PC-9 (cell line): ENCODE measurements around the gene CCDC12.

Source experiments
- EZH2 ChIP-seq: fragments of 200-600 bp; sonication (generic); IDR thresholded peaks from 2 replicates; pipeline ENCODE4 v1.8.0; 2017; ENCODE audit warnings: antibody characterized with exemption, low read depth
- TF ChIP-seq, protein P1 (sequence below): fragments of 200-600 bp; sonication (generic); conservative IDR thresholded peaks from 2 replicates; pipeline ENCODE4 v1.6.1; 2017; ENCODE audit warnings: mixed run types, antibody characterized with exemption, mild to moderate bottlenecking, moderate library complexity

GRCh38 chr3:46936733-46937250 lies 39.8 kb downstream of the CCDC12 start:
- no peak for TF ChIP-seq EZH2
- TF ChIP-seq, protein P1, sequence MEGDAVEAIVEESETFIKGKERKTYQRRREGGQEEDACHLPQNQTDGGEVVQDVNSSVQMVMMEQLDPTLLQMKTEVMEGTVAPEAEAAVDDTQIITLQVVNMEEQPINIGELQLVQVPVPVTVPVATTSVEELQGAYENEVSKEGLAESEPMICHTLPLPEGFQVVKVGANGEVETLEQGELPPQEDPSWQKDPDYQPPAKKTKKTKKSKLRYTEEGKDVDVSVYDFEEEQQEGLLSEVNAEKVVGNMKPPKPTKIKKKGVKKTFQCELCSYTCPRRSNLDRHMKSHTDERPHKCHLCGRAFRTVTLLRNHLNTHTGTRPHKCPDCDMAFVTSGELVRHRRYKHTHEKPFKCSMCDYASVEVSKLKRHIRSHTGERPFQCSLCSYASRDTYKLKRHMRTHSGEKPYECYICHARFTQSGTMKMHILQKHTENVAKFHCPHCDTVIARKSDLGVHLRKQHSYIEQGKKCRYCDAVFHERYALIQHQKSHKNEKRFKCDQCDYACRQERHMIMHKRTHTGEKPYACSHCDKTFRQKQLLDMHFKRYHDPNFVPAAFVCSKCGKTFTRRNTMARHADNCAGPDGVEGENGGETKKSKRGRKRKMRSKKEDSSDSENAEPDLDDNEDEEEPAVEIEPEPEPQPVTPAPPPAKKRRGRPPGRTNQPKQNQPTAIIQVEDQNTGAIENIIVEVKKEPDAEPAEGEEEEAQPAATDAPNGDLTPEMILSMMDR, result no peak
